22Rv1 (cell line): ENCODE data around the gene RAP1GAP2.
"Not testable (repeated sequence)": the region's sequence is repeated elsewhere in the genome, so short reads cannot be mapped to it uniquely, and the experiment has no call there.

Experiments used
- H3K27ac ChIP-seq: fragments of 450-650 bp; 2 replicates; pipeline ENCODE4 v1.5.1; 2017
- CTCF ChIP-seq: fragments of 450-650 bp; IDR thresholded peaks from 2 replicates; pipeline ENCODE4 v1.5.1; 2017; ENCODE audit warnings: mild to moderate bottlenecking
- ZFX ChIP-seq: fragments of 450-650 bp; IDR thresholded peaks from 2 replicates; pipeline ENCODE4 v1.6.1; 2017; ENCODE audit warnings: antibody characterized with exemption, borderline replicate concordance

The RAP1GAP2 gene

GRCh38 chr17:2779545-2779944, 16.7 kb upstream of the RAP1GAP2 start:
- no peak for TF ChIP-seq ZFX
- TF ChIP-seq CTCF = no peak
- H3K27ac ChIP-seq = no peak overlapping the region

- TF ChIP-seq CTCF (no peak), ZFX (no peak)
- no peak overlapping the region for H3K27ac ChIP-seq
These were observed 16.0 kb upstream of the RAP1GAP2 start for GRCh38 chr17:2780256-2780655.

- no peak overlapping the region for H3K27ac ChIP-seq
- TF ChIP-seq CTCF (no peak), ZFX (no peak)
These were observed 15.2 kb upstream of the RAP1GAP2 start for GRCh38 chr17:2780931-2781454.

GRCh38 chr17:2781598-2781997, 14.6 kb upstream of the RAP1GAP2 start:
- H3K27ac ChIP-seq = not testable (repeated sequence)

- H3K27ac ChIP-seq = no peak overlapping the region
- no peak for TF ChIP-seq ZFX
- no peak for TF ChIP-seq CTCF
These were observed 14.2 kb upstream of the RAP1GAP2 start for GRCh38 chr17:2782055-2782454.

GRCh38 chr17:2783310-2784030, 12.8 kb upstream of the RAP1GAP2 start:
- TF ChIP-seq ZFX = no peak
- TF ChIP-seq CTCF = no peak
- H3K27ac ChIP-seq = no peak overlapping the region

- H3K27ac ChIP-seq = no peak overlapping the region
- TF ChIP-seq ZFX (no peak), CTCF (no peak)
These were observed 11.4 kb upstream of the RAP1GAP2 start for GRCh38 chr17:2784864-2785263.

- H3K27ac ChIP-seq = not testable (repeated sequence)
These were observed 10.9 kb upstream of the RAP1GAP2 start for GRCh38 chr17:2785376-2785775.
